ENCODE results near the gene TNFSF15. TPM values are rescaled to one million over a fixed set of nuclear protein-coding genes. Genes with fewer than 3 reads are reported as not detected.
"Not testable (repeated sequence)": the region's sequence is repeated elsewhere in the genome, so short reads cannot be mapped to it uniquely, and the experiment has no call there.

The TNFSF15 gene
- total RNA-seq, 2 donors from 2014 or later = 0.05 TPM; not detected in 1

GRCh38 chr9:114745879-114746550 lies 59.8 kb downstream of the TNFSF15 start:
- ATAC-seq = no peak
- no peak overlapping the region for H3K27ac Mint-ChIP-seq

GRCh38 chr9:114745108-114745848 lies 60.6 kb downstream of the TNFSF15 start:
- H3K4me1 Mint-ChIP-seq = peaks cover 8% of the 10 kb centered on the region
- no peaks in the 10 kb centered on the region for H3K36me3 Mint-ChIP-seq (ENCODE audit: low read depth)
- DNase-seq = no peak
- H3K9me3 ChIP-seq (ENCODE audit: control insufficient read depth, low read length, poor library complexity, severe bottlenecking) = no peaks in the 10 kb centered on the region
- H3K4me3 Mint-ChIP-seq = no peak overlapping the region
- H3K27me3 Mint-ChIP-seq = no peaks in the 10 kb centered on the region
- no peak for ATAC-seq
- H3K27ac Mint-ChIP-seq = no peak overlapping the region

More at GRCh38 chr9:114745879-114746550, 59.8 kb downstream of the TNFSF15 start:
- Mint-ChIP-seq H3K36me3 (ENCODE audit: low read depth) (no peaks in the 10 kb centered on the region), H3K27me3 (no peaks in the 10 kb centered on the region), H3K4me3 (no peak overlapping the region), H3K4me1 (peaks cover 8% of the 10 kb centered on the region)
- H3K9me3 ChIP-seq (ENCODE audit: control insufficient read depth, low read length, poor library complexity, severe bottlenecking) = no peaks in the 10 kb centered on the region
- no peak for DNase-seq

- DNase-seq (no peak), ATAC-seq (no peak)
- no peaks in the 10 kb centered on the region for H3K9me3 ChIP-seq (ENCODE audit: control insufficient read depth, low read length, poor library complexity, severe bottlenecking)
- no peaks in the 10 kb centered on the region for H3K27me3 Mint-ChIP-seq
- H3K4me1 Mint-ChIP-seq = peaks cover 16% of the 10 kb centered on the region
- no peak overlapping the region for H3K4me3 Mint-ChIP-seq
- H3K36me3 Mint-ChIP-seq (ENCODE audit: low read depth) = no peaks in the 10 kb centered on the region
- no peak overlapping the region for H3K27ac Mint-ChIP-seq
Measured at GRCh38 chr9:114743446-114743845, 62.4 kb downstream of the TNFSF15 start.

GRCh38 chr9:114742947-114743346 lies 62.9 kb downstream of the TNFSF15 start:
- Mint-ChIP-seq H3K27ac (no peak overlapping the region), H3K4me3 (no peak overlapping the region), H3K4me1 (peaks cover 18% of the 10 kb centered on the region), H3K27me3 (no peaks in the 10 kb centered on the region), H3K36me3 (ENCODE audit: low read depth) (no peaks in the 10 kb centered on the region)
- no peak for DNase-seq
- ATAC-seq = no peak
- H3K9me3 ChIP-seq (ENCODE audit: control insufficient read depth, low read length, poor library complexity, severe bottlenecking) = no peaks in the 10 kb centered on the region

- H3K27ac Mint-ChIP-seq; H3K27me3 Mint-ChIP-seq; H3K9me3 ChIP-seq (ENCODE audit: control insufficient read depth, low read length, poor library complexity, severe bottlenecking); ATAC-seq; H3K4me3 Mint-ChIP-seq; DNase-seq; H3K36me3 Mint-ChIP-seq (ENCODE audit: low read depth): not testable (repeated sequence)
- peaks cover 28% of the 10 kb centered on the region for H3K4me1 Mint-ChIP-seq
Measured at GRCh38 chr9:114741521-114741920, 64.3 kb downstream of the TNFSF15 start.

- ATAC-seq (peak; percentile 88), DNase-seq (peak; percentile 32 to 62 (median 39))
- H3K9me3 ChIP-seq (ENCODE audit: control insufficient read depth, low read length, poor library complexity, severe bottlenecking) = no peaks in the 10 kb centered on the region
- Mint-ChIP-seq H3K4me1 (peaks cover 33% of the 10 kb centered on the region), H3K27me3 (no peaks in the 10 kb centered on the region), H3K4me3 (peak overlapping the region; percentile 31), H3K27ac (peak overlapping the region; percentile 82), H3K36me3 (ENCODE audit: low read depth) (no peaks in the 10 kb centered on the region)
Measured at GRCh38 chr9:114738581-114739316, 67.1 kb downstream of the TNFSF15 start.

- ATAC-seq (no peak), DNase-seq (no peak)
- peaks cover 33% of the 10 kb centered on the region for H3K4me1 Mint-ChIP-seq
- H3K9me3 ChIP-seq (ENCODE audit: control insufficient read depth, low read length, poor library complexity, severe bottlenecking) = no peaks in the 10 kb centered on the region
- H3K36me3 Mint-ChIP-seq (ENCODE audit: low read depth) = no peaks in the 10 kb centered on the region
- peak overlapping the region; percentile 82 for H3K27ac Mint-ChIP-seq
- no peaks in the 10 kb centered on the region for H3K27me3 Mint-ChIP-seq
- no peak overlapping the region for H3K4me3 Mint-ChIP-seq
Measured at GRCh38 chr9:114737847-114738246, 68.0 kb downstream of the TNFSF15 start.

- no peaks in the 10 kb centered on the region for H3K27me3 Mint-ChIP-seq
- ATAC-seq = peak; percentile 38
- H3K36me3 Mint-ChIP-seq (ENCODE audit: low read depth) = no peaks in the 10 kb centered on the region
- no peak overlapping the region for H3K4me3 Mint-ChIP-seq
- DNase-seq = no peak
- peak overlapping the region; percentile 82 for H3K27ac Mint-ChIP-seq
- peaks cover 33% of the 10 kb centered on the region for H3K4me1 Mint-ChIP-seq
- no peaks in the 10 kb centered on the region for H3K9me3 ChIP-seq (ENCODE audit: control insufficient read depth, low read length, poor library complexity, severe bottlenecking)
Measured at GRCh38 chr9:114737118-114737517, 68.7 kb downstream of the TNFSF15 start.

GRCh38 chr9:114735704-114736103 lies 70.1 kb downstream of the TNFSF15 start:
- no peaks in the 10 kb centered on the region for H3K9me3 ChIP-seq (ENCODE audit: control insufficient read depth, low read length, poor library complexity, severe bottlenecking)
- H3K27ac Mint-ChIP-seq = peak overlapping the region; percentile 82
- peaks cover 33% of the 10 kb centered on the region for H3K4me1 Mint-ChIP-seq
- ATAC-seq (no peak), DNase-seq (no peak)
- no peaks in the 10 kb centered on the region for H3K36me3 Mint-ChIP-seq (ENCODE audit: low read depth)
- H3K4me3 Mint-ChIP-seq = peak overlapping the region; percentile 52
- no peaks in the 10 kb centered on the region for H3K27me3 Mint-ChIP-seq

- not testable (repeated sequence) for H3K9me3 ChIP-seq (ENCODE audit: control insufficient read depth, low read length, poor library complexity, severe bottlenecking); H3K27me3 Mint-ChIP-seq; H3K36me3 Mint-ChIP-seq (ENCODE audit: low read depth); H3K4me3 Mint-ChIP-seq; ATAC-seq; DNase-seq
- Mint-ChIP-seq H3K27ac (peak overlapping the region; percentile 82), H3K4me1 (peaks cover 33% of the 10 kb centered on the region)
Measured at GRCh38 chr9:114735139-114735538, 70.7 kb downstream of the TNFSF15 start.

Other genes starting within 250 kb of the TNFSF15 start
- gene ATP6V1G1, start 218.3 kb downstream of the TNFSF15 start, total RNA-seq = 100 to 1,000 TPM; 101 to 102 TPM
- gene TMEM268, start 194.7 kb downstream of the TNFSF15 start, total RNA-seq = 10 to 100 TPM in 1 of 2 donors, 1 to 10 TPM in 1; 9.4 to 11.5 TPM
- gene TEX53, start 148.2 kb downstream of the TNFSF15 start, total RNA-seq = not detected
- not detected for gene TEX48, start 123.8 kb downstream of the TNFSF15 start, total RNA-seq
- 10 to 100 TPM; 45.7 to 47.6 TPM for gene TNFSF8, start 124.6 kb upstream of the TNFSF15 start, total RNA-seq

Data from T-helper 17 cell (primary cell).